ENCODE measurements around the gene C4orf50.

- TF ChIP-seq, protein P1, sequence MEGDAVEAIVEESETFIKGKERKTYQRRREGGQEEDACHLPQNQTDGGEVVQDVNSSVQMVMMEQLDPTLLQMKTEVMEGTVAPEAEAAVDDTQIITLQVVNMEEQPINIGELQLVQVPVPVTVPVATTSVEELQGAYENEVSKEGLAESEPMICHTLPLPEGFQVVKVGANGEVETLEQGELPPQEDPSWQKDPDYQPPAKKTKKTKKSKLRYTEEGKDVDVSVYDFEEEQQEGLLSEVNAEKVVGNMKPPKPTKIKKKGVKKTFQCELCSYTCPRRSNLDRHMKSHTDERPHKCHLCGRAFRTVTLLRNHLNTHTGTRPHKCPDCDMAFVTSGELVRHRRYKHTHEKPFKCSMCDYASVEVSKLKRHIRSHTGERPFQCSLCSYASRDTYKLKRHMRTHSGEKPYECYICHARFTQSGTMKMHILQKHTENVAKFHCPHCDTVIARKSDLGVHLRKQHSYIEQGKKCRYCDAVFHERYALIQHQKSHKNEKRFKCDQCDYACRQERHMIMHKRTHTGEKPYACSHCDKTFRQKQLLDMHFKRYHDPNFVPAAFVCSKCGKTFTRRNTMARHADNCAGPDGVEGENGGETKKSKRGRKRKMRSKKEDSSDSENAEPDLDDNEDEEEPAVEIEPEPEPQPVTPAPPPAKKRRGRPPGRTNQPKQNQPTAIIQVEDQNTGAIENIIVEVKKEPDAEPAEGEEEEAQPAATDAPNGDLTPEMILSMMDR (conservative IDR thresholded peaks at IDR 0.05; ENCODE audit: low read depth, low read length), result no peak
- TF ChIP-seq SMC3 (IDR thresholded peaks at IDR 0.05; ENCODE audit: low read depth, low read length), result no peak
Observed at GRCh38 chr4:6023731-6024130, 5.5 kb upstream of the C4orf50 start.

All from IMR-90 (cell line).